ENCODE data around the gene DIP2C. TPM values are rescaled to one million over a fixed set of nuclear protein-coding genes. Genes with fewer than 3 reads are reported as not detected.
"Not testable (repeated sequence)": the region's sequence is repeated elsewhere in the genome, so short reads cannot be mapped to it uniquely, and the experiment has no call there.

The DIP2C gene
- polyA plus RNA-seq, 3 donors, result 4.4 to 15.1 (median 10.0) TPM

DNA sequence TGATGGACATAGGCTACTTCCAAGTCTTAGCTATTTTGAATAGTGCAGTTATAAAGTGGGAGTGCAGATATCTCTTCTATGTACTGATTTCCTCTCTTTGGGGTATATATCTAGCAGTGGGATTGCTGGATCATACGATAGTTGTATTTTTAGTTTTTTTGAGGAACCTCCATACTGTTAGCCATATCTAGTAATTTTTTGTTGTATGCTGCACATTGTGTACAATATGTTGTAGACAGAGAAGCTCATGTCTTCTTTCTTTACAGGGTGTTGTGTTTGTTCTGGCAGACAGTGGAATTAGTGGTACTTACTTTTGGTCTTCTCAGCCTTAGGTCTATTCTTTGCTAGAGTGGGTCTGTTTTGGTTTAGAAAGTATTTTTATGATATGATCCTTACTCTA lies 13.7 kb upstream of the DIP2C start:
- 88 to 94% (median 93%) methylated on average over 1 of the region's 1 CpG for WGBS, 3 donors
- H3K27ac ChIP-seq (ENCODE audit: low read depth, low read length), result no peak overlapping the region

DNA sequence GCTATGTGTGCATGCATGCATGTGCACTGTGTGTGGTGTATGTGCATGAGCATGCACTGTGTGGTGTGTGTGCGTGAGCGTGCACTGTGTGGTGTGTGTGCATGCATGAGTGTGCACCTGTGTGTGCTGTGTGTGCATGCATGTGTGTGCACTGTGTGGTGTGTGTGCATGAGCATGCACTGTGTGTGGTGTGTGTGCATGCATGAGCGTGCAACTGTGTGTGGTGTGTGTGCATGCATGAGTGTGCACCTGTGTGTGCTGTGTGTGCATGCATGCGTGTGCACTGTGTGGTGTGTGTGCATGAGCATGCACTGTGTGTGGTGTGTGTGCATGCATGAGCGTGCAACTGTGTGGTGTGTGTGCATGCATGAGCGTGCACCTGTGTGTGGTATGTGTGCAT lies 10.7 kb upstream of the DIP2C start:
- 92 to 95% (median 94%) methylated on average over 6 of the region's 6 CpGs for WGBS, 3 donors
- not testable (repeated sequence) for H3K27ac ChIP-seq (ENCODE audit: low read depth, low read length)

DNA sequence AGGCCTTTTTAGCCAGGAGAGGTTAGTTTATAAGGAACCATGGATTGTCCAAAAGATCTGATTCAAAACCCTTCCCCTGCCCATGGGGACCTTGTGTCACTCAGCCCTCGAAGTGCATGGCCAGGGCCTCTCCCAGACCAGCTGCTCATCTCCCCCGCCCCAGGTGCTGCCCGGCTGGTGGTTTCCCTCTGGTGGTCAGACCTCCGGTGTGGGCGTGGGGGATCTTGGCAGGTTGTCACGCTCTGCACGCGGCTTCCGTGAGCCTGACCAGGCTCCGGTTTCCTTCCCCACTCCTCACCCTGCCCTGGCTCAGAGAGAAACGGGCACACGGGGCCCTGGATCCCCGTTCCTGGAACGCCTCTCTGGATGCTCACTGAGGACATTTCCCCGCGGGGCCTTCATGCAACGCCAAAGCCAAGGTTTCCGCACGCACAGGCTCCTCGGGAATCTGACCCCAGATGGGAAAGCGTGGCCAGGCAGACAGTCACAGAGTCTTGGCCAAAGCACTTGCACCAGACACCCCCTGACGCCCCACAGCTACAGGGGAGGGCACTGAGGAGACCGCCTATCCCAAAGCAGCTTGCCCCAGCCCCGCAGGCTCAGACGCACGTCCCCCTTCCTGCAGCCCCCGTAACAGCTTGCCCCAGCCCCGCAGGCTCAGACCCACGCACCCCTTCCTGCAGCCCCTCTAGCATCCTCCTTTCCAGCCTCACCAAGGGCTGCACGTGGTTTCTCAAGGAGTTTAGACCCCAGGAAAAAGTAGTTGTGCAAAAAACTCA lies 7.8 kb upstream of the DIP2C start:
- no peak overlapping the region for H3K27ac ChIP-seq (ENCODE audit: low read depth, low read length)
- 53 to 80% (median 61%) methylated on average over 29 to 30 of the region's 30 CpGs for WGBS, 3 donors

DNA sequence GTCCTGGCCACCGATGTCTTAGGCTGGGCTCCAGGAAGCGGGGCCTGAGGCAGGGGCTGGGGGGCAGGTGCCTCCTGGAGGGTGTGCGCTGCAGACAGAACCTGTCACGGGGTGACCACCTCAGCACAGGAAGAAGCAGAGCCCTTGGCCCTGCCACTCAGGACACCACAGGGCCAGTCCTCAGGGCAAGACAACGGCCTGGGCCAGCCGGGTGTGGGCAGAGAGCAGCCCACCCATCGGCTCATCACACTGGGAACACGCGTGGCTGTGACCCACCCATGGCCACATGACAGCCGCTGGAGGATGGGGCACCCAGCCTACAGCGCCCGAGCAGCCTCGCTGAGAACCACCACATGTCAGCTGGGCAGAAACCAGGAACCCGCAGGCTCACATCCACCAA lies 5.9 kb upstream of the DIP2C start:
- whole genome bisulfite sequencing, 3 donors, result 92 to 95% (median 93%) methylated on average over 13 to 14 of the region's 14 CpGs
- no peak overlapping the region for H3K27ac ChIP-seq (ENCODE audit: low read depth, low read length)

DNA sequence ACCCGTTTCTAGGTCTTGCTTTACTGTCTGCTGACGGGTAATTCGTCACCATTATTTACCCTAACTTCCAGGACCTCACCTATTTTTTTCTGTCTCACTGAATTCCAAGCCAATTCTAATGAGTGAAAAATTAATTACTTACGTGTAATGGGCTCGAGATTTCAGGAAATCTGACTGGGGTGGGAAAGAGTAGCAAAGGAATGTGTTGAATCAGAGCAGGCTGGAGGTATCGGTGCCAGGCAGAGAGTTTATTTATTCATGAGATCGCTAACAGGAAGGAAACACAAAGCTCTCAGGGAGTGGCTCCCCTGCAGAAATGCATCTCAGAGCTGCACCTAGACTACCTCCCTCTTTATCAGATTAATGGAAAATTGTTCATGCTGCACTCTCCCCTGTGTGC lies 4.0 kb upstream of the DIP2C start:
- no peak overlapping the region for H3K27ac ChIP-seq (ENCODE audit: low read depth, low read length)
- 21 to 29% (median 24%) methylated on average over 7 of the region's 7 CpGs for WGBS, 3 donors

DNA sequence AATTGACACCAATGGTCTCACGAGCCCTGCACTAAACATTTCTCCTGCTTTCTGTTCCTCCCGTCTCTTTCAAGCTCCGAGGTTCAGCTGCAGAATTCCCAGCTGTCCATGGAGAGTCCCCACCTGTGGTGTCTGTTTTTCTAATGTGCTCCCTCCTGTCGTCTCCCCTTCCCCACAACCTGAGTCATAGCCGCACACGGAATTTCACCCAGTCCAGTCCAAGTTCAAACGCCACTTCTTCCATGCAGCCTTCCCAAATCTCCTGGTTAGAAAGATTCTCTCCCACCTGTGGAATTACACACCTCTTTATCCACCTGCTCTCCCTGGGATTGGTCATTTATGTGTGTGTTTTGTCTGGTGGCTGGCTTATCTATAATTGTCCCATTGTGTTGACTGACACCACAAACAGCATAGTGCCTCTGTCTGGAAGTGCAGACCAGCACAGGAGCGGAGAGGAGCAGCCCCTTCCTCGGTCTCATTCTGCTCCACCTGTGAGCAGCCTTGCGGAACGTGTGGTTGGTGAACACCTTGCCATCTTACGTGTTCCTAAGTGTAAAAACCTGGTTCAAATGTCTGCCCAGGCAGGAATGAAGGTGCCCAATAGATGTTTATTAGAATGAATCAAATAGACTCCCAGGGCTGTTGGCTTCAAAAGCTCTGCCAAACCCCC lies 3.3 kb upstream of the DIP2C start:
- H3K27ac ChIP-seq (ENCODE audit: low read depth, low read length), result no peak overlapping the region
- 82 to 92% (median 88%) methylated on average over 12 of the region's 12 CpGs for WGBS, 3 donors

DNA sequence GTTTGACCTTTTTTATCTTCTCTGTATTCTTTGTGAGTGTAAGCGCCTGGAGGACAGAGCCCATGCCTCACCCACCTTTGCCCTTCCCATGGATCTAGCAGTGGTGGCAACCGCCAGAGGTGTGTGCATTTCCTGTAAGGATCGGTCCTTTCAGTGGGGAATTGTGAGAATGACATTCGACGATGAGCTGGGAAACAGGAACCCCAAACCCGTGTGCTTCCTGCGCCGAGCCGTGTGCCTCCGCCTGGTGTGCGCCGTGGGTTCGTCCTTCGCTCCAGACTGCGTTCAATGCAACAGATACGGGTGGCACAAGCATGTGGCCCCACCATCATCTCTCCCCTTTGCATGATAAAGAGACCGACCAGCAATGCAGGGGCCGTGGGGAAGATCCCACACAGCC lies 1.7 kb upstream of the DIP2C start:
- WGBS, 3 donors, result 92 to 95% (median 92%) methylated on average over 18 of the region's 18 CpGs
- no peak overlapping the region for H3K27ac ChIP-seq (ENCODE audit: low read depth, low read length)

DNA sequence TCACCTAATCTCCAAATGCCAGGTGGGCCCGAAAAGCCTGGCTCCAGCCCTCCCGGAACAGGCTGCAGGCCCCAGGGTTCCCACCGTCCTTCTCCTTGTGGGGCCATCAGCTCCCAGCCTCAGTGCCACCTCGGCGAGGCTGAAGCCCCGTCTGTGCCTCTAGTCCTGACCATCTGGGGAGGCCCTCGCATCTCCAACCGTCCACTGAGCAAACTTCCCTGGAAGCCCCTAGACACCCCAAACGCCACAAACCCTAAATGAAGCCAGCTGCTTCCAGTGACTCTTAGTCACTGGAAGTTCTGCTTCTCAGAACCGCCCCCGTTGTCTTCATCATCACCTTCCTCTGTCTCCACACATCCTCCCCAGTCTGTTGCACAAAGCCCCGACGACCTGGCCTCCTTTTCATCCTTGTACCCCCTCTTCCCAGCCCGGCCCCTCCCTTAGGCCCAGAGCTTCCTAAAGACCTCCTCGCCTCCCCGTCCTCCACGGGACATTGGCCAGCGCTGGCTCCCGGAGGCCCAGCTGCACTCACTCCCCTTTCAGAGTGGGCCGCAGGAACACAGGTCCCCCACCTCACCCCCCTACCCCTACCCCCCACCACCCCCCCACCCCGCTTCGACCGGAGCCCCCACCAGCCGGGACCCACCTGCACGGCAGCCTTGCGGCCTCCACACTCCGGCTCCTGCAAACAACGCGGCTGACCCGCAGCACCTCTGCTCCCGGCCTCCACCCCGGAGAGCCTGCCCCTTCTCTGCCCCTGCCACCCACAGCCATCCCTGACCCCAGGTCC lies 1.1 kb upstream of the DIP2C start:
- no peak overlapping the region for H3K27ac ChIP-seq (ENCODE audit: low read depth, low read length)
- 75 to 80% (median 76%) methylated on average over 28 to 32 of the region's 32 CpGs for WGBS, 3 donors

DNA sequence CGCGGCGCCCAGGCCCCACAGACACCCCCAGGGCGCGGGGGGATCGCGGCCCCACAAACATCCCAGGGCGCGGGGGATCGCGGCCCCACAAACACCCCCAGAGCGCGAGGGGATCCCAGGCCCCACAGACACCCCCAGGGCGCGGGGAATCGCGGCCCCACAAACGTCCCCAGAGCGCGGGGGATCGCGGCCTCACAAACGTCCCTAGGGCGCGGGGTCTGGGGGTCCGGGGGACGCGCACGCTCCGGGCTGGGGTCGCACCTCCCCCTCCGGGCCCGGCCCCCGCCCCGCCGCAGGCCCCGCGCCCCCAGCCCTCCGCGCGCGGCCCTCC lies 382 bp downstream of the DIP2C start:
- WGBS, 3 donors, result 0 to 3% (median 1%) methylated on average over 35 to 40 of the region's 42 CpGs
- H3K27ac ChIP-seq (ENCODE audit: low read depth, low read length), result no peak overlapping the region

DNA sequence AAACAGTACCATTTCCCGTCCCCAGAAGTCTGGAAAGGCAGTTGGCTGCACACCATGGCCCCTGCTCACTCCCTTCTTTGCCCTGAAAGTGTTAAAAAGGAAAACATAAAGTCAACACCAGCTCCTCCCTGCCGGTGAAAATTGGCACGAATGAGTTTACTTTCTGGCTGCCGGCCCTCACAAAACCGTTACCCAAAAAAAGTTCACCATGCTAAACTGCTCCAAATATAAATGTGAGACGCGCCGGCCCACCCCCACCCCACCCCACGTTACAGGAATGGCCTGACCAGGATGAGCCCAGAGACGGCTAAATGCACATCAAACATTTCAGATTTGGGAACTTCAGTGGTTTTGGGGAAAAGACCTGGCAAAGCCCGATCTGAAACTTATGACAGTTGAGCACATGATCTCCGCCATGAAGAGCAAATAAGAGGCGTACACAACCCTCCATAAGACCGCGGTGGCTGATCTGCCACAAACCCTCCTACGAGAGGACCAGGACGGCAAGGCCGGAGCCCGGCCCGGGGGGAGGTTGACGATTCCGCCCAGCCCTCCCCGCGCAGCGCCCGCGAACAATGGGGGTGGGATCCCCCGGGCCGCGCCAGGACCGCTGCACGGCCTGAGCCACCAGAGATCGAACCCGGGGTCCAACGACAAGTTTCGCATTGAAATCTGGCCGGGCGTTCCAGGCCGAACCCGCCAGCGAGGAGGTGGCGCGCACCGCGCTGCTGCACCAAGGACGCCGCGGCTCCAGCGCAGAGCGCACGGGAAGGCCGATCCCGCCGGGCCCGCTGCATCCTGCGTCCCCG lies 952 bp downstream of the DIP2C start:
- 4 to 5% (median 4%) methylated on average over 57 of the region's 57 CpGs for WGBS, 3 donors
- H3K27ac ChIP-seq (ENCODE audit: low read depth, low read length), result no peak overlapping the region

DNA sequence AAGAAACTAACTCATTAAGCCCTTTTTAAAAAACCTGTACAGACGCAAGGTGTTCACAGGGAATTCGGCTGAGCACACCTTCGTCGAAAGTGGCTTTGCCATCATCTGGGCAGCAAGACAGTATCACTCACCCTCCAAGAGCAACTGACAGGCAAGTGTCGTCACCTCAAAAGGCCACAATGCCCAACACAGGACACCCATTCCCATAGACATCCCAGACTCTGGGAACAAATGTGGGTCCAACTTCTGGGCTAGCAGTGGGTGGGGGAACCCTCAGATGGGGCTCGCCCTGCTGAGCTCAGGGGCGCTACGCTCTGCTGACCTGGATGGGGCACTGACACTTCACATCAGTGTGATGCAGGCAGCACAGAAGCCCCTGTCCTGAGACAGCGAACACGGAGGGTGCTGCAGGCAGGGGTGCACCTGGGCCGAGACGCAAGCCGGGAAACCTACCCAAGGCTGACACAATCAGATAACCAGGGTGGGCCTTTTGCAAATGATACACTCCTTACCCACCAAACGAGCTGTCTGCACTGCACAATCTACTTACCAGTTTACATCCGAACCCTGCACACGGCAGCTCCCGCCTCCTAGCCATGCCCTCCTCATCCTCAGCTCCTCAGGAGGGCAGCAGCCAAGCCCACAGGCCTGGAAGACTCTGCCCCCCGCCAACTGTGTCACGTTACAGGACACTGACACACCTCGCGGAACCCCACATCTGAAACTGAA lies 1.7 kb downstream of the DIP2C start:
- 76 to 84% (median 76%) methylated on average over 21 of the region's 21 CpGs for WGBS, 3 donors
- no peak overlapping the region for H3K27ac ChIP-seq (ENCODE audit: low read depth, low read length)

DNA sequence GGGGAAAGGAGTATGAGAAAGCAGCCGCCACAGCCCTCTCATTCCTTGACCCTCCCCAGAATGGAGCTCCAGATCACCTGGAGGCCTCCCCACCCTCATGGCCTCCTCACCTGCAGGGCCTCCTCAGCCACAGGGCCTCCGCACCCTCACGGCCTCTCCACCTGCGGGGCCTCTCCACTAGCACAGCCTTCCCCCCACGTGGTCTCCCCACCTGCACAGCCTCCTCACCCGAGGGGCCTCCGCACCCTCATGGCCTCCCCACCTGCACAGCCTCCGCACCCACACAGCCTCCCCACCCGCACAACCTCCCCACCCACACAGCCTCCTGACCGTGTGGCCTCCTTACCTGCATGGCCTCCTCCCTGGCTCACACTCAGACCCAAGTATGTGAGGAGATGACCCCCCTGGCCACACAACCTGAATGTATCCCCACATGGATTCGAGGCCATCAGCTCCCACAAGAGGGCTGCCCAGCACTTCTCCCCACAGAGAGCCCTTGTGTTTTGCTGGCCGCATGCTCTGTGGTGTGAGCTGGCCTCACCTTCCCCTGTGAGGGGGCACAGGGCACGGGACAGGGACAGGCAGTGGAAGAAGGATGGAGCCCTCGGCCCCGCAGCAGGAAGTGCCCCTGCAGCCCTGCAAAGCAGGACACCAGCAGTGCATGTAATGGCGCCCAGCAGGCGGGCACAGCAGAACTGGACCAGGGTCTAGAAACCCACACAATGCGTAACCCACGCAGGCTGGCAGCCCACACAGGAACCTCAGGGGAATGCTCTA lies 3.1 kb downstream of the DIP2C start:
- WGBS, 3 donors, result 94 to 98% (median 95%) methylated on average over 19 of the region's 19 CpGs
- H3K27ac ChIP-seq (ENCODE audit: low read depth, low read length), result no peak overlapping the region

DNA sequence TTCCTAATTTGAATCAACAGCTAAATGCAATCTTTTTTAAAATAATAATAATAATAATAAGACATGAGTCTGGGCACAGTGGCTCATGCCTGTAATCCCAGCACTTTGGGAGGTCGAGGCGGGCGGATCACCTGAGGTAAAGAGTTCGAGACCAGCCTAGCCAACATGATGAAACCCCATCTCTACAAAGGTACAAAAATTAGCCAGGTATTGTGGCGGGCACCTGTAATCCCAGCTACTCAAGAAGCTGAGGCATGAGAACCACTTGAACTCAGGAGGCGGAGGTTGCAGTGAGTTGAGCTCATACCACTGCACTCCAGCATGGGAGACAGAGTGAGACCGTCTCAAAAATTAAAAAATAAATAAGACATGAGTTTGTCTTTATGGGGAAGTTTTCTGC lies 3.9 kb downstream of the DIP2C start:
- H3K27ac ChIP-seq (ENCODE audit: low read depth, low read length), result no peak overlapping the region
- 83 to 84% (median 83%) methylated on average over 7 of the region's 7 CpGs for WGBS, 3 donors

DNA sequence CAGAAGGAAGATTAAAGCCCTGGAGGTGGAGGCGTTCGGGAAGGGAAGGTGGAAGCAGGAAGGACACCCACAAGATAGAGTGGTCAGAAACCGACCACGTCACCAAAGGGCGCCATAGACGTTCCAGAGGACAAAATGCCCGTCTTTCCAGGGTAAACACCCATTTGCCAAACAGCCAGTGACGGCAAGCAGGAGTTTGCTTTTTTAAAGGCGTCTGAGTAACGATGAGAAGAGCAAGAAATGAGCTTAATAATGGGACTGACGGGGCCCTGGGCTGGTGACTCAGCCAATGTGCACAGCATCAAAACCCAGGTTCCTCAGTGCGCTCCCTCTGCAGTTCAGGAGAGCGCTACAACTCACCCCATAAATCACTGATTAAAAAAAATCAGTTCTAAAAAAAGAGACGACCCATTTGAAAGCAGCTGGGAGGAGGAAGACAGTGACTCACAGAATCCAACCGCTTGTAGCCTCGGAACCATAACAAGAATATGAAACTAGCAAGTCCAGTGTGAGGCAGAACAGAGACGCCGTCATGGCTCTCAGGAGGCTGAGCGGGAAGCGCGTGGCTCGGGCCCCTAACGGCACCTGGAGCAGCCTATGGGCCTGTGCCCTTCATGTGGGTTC lies 5.9 kb downstream of the DIP2C start:
- no peak overlapping the region for H3K27ac ChIP-seq (ENCODE audit: low read depth, low read length)
- 65 to 90% (median 81%) methylated on average over 23 of the region's 23 CpGs for WGBS, 3 donors

DNA sequence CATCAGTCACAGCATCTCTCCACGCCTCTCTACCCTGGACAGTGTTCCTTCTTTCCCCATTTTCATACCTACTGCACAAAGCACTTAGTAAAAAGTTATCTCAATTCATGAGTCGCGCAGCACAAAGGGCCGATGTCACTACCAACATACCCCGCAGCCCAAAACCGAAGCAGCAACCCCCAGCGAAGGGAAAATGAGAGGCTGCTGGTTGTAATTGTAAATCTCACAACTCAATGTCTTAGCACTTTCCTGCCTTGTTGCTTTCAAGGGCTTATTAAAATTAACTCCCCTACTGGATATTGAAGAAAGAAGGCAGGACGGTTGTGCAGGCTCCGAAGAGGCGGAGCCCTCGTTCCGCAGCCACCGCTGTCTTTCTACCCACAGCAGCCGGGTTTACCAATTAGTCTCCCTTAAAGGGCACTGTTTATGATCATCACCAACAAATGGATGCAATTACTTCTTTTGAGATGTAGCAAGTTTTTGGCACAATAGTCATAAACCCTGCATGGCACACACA lies 6.5 kb downstream of the DIP2C start:
- H3K27ac ChIP-seq (ENCODE audit: low read depth, low read length), result no peak overlapping the region
- 89 to 93% (median 93%) methylated on average over 14 of the region's 14 CpGs for WGBS, 3 donors

DNA sequence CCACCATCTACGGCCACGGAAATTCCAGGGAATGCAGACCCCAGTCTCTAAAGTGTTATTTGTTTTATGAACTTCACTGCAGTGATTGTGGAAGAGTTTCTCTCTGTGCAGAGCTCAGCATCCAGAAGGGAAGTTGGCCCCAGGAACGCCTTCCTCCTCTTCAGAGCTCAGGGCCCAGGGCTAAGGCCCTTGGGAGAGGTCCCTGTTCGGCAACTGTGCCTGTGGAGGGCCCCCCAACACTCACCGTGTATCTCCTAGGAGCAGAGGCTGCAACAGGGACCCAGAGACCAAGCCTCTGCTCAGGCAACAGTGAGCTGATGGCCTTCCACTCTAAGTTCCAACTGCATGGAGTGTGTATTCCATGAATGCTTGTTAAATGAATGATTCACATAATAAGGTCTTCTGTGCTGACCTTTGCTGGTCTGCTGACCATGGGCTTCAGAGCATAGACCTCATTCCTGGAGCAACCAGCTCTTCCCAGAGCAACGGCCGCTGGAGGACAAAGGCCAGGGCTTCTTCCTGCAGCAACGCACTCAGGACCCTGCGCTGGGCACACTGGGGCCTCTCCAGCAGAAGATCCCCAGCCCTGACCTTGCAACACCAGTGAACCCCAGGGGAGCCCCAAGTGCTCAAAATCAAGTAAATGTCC lies 7.7 kb downstream of the DIP2C start:
- no peak overlapping the region for H3K27ac ChIP-seq (ENCODE audit: low read depth, low read length)
- WGBS, 3 donors, result 88 to 94% (median 93%) methylated on average over 9 of the region's 9 CpGs

Measured in adipose tissue (tissue), 3 donors.